C4-2B (cell line): ENCODE results near the gene EDC3.
"Not testable (repeated sequence)": the region's sequence is repeated elsewhere in the genome, so short reads cannot be mapped to it uniquely, and the experiment has no call there.

Source experiments
- CTCF ChIP-seq: fragments of 450-650 bp; conservative IDR thresholded peaks from 2 replicates; pipeline ENCODE4 v1.5.1; 2017; ENCODE audit warnings: mild to moderate bottlenecking
- ZFX ChIP-seq: fragments of 450-650 bp; IDR thresholded peaks from 2 replicates; pipeline ENCODE4 v1.6.1; 2017

- not testable (repeated sequence) for TF ChIP-seq CTCF, ZFX
These were observed 32.9 kb upstream of the EDC3 start for GRCh38 chr15:74728699-74729098.
